Ecto neural progenitor cell (in vitro differentiated cells): ENCODE results near the gene MYO16.
A peak's percentile ranks its signal among the peaks of the same experiment; 100 is the strongest.

Experiments
- DNase-seq: peaks from one replicate; pipeline ENCODE4 v3.0.0-alpha.2; 2018; ENCODE audit warnings: low spot score

The MYO16 gene

GRCh38 chr13:108629181-108629752 is at the start of gene MYO16:
TSS of gene MYO16 (plus strand) at chr13:108629611. CDS start at chr13:108629845, 234 bp downstream.
- peak; percentile 51 for DNase-seq

GRCh38 chr13:108586826-108587225 is 42.6 kb upstream of the MYO16 start:
- DNase-seq: no peak

GRCh38 chr13:108588516-108588915 is 40.9 kb upstream of the MYO16 start:
- no peak for DNase-seq

- no peak for DNase-seq
Observed at GRCh38 chr13:108594153-108594552, 35.3 kb upstream of the MYO16 start.

- no peak for DNase-seq
Observed at GRCh38 chr13:108595436-108596274, 33.8 kb upstream of the MYO16 start.

GRCh38 chr13:108597943-108598342 is 31.5 kb upstream of the MYO16 start:
- no peak for DNase-seq

- DNase-seq: no peak
Observed at GRCh38 chr13:108606424-108606823, 23.0 kb upstream of the MYO16 start.

GRCh38 chr13:108609353-108609752 is 20.1 kb upstream of the MYO16 start:
- DNase-seq: no peak

GRCh38 chr13:108610507-108610906 is 18.9 kb upstream of the MYO16 start:
- DNase-seq: no peak

GRCh38 chr13:108615241-108615640 is 14.2 kb upstream of the MYO16 start:
- no peak for DNase-seq

- DNase-seq: no peak
Observed at GRCh38 chr13:108618233-108618632, 11.2 kb upstream of the MYO16 start.

GRCh38 chr13:108621462-108621861 is 7.9 kb upstream of the MYO16 start:
- no peak for DNase-seq

GRCh38 chr13:108624108-108624507 is 5.3 kb upstream of the MYO16 start:
- DNase-seq: no peak

GRCh38 chr13:108624979-108625378 is 4.4 kb upstream of the MYO16 start:
- no peak for DNase-seq

- DNase-seq: no peak
Observed at GRCh38 chr13:108629988-108630387, 577 bp downstream of the MYO16 start.

GRCh38 chr13:108632649-108633167 is 3.3 kb downstream of the MYO16 start:
- DNase-seq: no peak

GRCh38 chr13:108638901-108639300 is 9.5 kb downstream of the MYO16 start:
- no peak for DNase-seq

- no peak for DNase-seq
Observed at GRCh38 chr13:108643646-108644353, 14.4 kb downstream of the MYO16 start.

GRCh38 chr13:108645376-108645775 is 16.0 kb downstream of the MYO16 start:
- DNase-seq: no peak

GRCh38 chr13:108650271-108650670 is 20.9 kb downstream of the MYO16 start:
- no peak for DNase-seq

- no peak for DNase-seq
Observed at GRCh38 chr13:108656742-108657141, 27.3 kb downstream of the MYO16 start.

GRCh38 chr13:108657519-108657918 is 28.1 kb downstream of the MYO16 start:
- no peak for DNase-seq

GRCh38 chr13:108662528-108662927 is 33.1 kb downstream of the MYO16 start:
- DNase-seq: no peak
